Spleen (tissue), 7 donors: ENCODE measurements around the gene ATXN10.

Source experiments
- POLR2A ChIP-seq, 3 donors: fragments of 450-650 bp; IDR thresholded peaks; one replicate each; pipeline ENCODE4 v1.5.1; 2017; ENCODE audit warnings: antibody characterized with exemption in 3 of 3, mild to moderate bottlenecking in 1 of 3
- POLR2AphosphoS5 ChIP-seq, 3 donors: sonication (generic); formaldehyde crosslinking; IDR thresholded peaks; one replicate each; pipeline ENCODE4 v1.5.1; 2017; ENCODE audit warnings: antibody characterized with exemption in 3 of 3
- TF ChIP-seq, protein P1 (sequence below), 11 experiments: fragments of 200-600 bp in 7 of 11; fragments of 450-650 bp in 4 of 11; sonication (generic) in 4 of 11; IDR thresholded peaks in 8 of 11; conservative IDR thresholded peaks in 3 of 11; 1 replicate in 7 of 11; 2 replicates in 4 of 11; pipeline versions ENCODE4 v1.4.0 to v1.8.0; 2016 to 2021; ENCODE audit warnings: antibody characterized with exemption in 11 of 11, inconsistent platforms in 4 of 11, mild to moderate bottlenecking in 1 of 11
- donor health status: DM: no; HTN: no; CAD: no; lungs with moderate emphysema.
- donor health status: DM: no; HTN: no; CAD: no.
- donor health status: DM: no; HTN: no; CAD: no.

DNA sequence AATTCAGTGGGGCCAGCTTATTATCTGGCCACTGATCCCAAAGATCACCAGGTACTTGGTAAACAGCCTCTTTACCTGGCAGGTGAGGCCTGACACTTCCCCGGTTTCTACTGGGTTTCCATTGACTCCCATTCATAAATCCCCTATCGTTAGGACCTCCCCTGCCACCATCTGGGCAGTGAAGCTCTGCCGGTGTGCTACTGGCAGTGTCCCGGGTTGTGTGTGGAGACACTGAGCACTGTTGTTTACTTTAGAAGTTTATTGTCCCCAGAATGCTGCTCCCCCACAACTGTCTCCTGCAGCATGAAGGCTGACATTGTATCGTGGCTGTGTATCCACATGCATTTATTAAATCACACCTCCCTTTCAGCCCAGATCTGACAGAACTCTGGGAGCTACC, 162.6 kb downstream of the ATXN10 start:
- TF ChIP-seq, protein P1, sequence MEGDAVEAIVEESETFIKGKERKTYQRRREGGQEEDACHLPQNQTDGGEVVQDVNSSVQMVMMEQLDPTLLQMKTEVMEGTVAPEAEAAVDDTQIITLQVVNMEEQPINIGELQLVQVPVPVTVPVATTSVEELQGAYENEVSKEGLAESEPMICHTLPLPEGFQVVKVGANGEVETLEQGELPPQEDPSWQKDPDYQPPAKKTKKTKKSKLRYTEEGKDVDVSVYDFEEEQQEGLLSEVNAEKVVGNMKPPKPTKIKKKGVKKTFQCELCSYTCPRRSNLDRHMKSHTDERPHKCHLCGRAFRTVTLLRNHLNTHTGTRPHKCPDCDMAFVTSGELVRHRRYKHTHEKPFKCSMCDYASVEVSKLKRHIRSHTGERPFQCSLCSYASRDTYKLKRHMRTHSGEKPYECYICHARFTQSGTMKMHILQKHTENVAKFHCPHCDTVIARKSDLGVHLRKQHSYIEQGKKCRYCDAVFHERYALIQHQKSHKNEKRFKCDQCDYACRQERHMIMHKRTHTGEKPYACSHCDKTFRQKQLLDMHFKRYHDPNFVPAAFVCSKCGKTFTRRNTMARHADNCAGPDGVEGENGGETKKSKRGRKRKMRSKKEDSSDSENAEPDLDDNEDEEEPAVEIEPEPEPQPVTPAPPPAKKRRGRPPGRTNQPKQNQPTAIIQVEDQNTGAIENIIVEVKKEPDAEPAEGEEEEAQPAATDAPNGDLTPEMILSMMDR (IDR thresholded peaks at IDR 0.05 in 8 of 11, conservative IDR thresholded peaks at IDR 0.05 in 3 of 11), result no peak
- TF ChIP-seq POLR2A (IDR thresholded peaks at IDR 0.05), result no peak
- TF ChIP-seq POLR2AphosphoS5 (IDR thresholded peaks at IDR 0.05), result no peak
